HEK293T (cell line): ENCODE results near the gene ST6GALNAC5.
"Not testable (repeated sequence)": the region's sequence is repeated elsewhere in the genome, so short reads cannot be mapped to it uniquely, and the experiment has no call there.

Source experiments
- BHLHE40 ChIP-seq: fragments of 450-650 bp; IDR thresholded peaks from 2 replicates; pipeline ENCODE4 v1.6.1; 2016; ENCODE audit warnings: mild to moderate bottlenecking, moderate library complexity, borderline replicate concordance
- ELF4 ChIP-seq: fragments of 450-650 bp; IDR thresholded peaks from 2 replicates; pipeline ENCODE4 v1.6.1; 2017; ENCODE audit warnings: antibody characterized with exemption
- FOXK2 ChIP-seq: fragments of 450-650 bp; IDR thresholded peaks from 2 replicates; pipeline ENCODE4 v1.6.1; 2016; ENCODE audit warnings: mild to moderate bottlenecking
- FOXM1 ChIP-seq: fragments of 450-650 bp; IDR thresholded peaks from 2 replicates; pipeline ENCODE4 v1.6.1; 2017; ENCODE audit warnings: mild to moderate bottlenecking, borderline replicate concordance
- HDGF ChIP-seq: fragments of 450-650 bp; IDR thresholded peaks from 2 replicates; pipeline ENCODE4 v1.6.1; 2017; ENCODE audit warnings: antibody characterized with exemption, borderline replicate concordance
- L3MBTL2 ChIP-seq: fragments of 450-650 bp; conservative IDR thresholded peaks from 2 replicates; pipeline ENCODE4 v1.6.1; 2016; ENCODE audit warnings: mild to moderate bottlenecking
- SP1 ChIP-seq: fragments of 450-650 bp; IDR thresholded peaks from 2 replicates; pipeline ENCODE4 v1.6.1; 2017
- SUZ12 ChIP-seq: fragments of 450-650 bp; IDR thresholded peaks from 2 replicates; pipeline ENCODE4 v1.6.1; 2016; ENCODE audit warnings: mild to moderate bottlenecking

GRCh38 chr1:76981267-76981666 is 114.0 kb downstream of the ST6GALNAC5 start:
- TF ChIP-seq FOXM1, ELF4, SP1, SUZ12, FOXK2, HDGF, BHLHE40, L3MBTL2: not testable (repeated sequence)
